ENCODE data around the gene ADCY9. TPM values are rescaled to one million over a fixed set of nuclear protein-coding genes. Genes with fewer than 3 reads are reported as not detected.

Gene ADCY9
- total RNA-seq, 1 experiment from 2014 or later = 11.5 TPM

GRCh38 chr16:3965781-3966582 is 150.3 kb downstream of the ADCY9 start (continued):
- TF ChIP-seq ZNF281 (CRISPR knock-in tag; IDR thresholded peaks at IDR 0.05) = no peak

GRCh38 chr16:3965306-3965705 is 150.9 kb downstream of the ADCY9 start:
- Mint-ChIP-seq H3K4me3 (no peak overlapping the region), H3K27me3 (ENCODE audit: low read depth) (no peaks in the 10 kb centered on the region), H3K36me3 (peaks cover 2% of the 10 kb centered on the region; the same call in 1 of the 2 replicates), H3K4me1 (peaks cover 14% of the 10 kb centered on the region), H3K27ac (no peak overlapping the region), H3K9me3 (no peaks in the 10 kb centered on the region)
- DNase-seq (ENCODE audit: low spot score) (no peak), ATAC-seq (no peak)
- CTCF ChIA-PET = no interaction called here
- POLR2A ChIA-PET = no interaction called here
- TF ChIP-seq E2F5 (CRISPR knock-in tag; IDR thresholded peaks at IDR 0.05) (no peak), TP53 (CRISPR knock-in tag; IDR thresholded peaks at IDR 0.05) (no peak), MXD4 (CRISPR knock-in tag; IDR thresholded peaks at IDR 0.05; ENCODE audit: borderline replicate concordance) (no peak), ZSCAN18 (CRISPR knock-in tag; IDR thresholded peaks at IDR 0.05) (no peak), EMX1 (CRISPR knock-in tag; IDR thresholded peaks at IDR 0.05) (no peak), JUN (CRISPR knock-in tag; IDR thresholded peaks at IDR 0.05) (no peak), FOXJ3 (CRISPR knock-in tag; IDR thresholded peaks at IDR 0.05; ENCODE audit: borderline replicate concordance) (no peak), TEAD4 (CRISPR knock-in tag; IDR thresholded peaks at IDR 0.05) (no peak), PREB (CRISPR knock-in tag; IDR thresholded peaks at IDR 0.05; ENCODE audit: borderline replicate concordance) (no peak), E2F4 (CRISPR knock-in tag; IDR thresholded peaks at IDR 0.05; ENCODE audit: borderline replicate concordance, low read depth) (no peak), IRF2 (CRISPR knock-in tag; IDR thresholded peaks at IDR 0.05; ENCODE audit: borderline replicate concordance, low read depth) (no peak), ZNF121 (CRISPR knock-in tag; IDR thresholded peaks at IDR 0.05) (no peak), USF1 (CRISPR knock-in tag; IDR thresholded peaks at IDR 0.05) (no peak), GRHL2 (CRISPR knock-in tag; IDR thresholded peaks at IDR 0.05; ENCODE audit: insufficient replicate concordance, severe bottlenecking) (no peak)
